Stimulated activated CD4-positive, alpha-beta T cell treated with anti-CD3 and anti-CD28 coated beads, Interleukin-1b, Interleukin-23, amount 100 ng/mL, for 4 hours (primary cell): ENCODE measurements around the gene CPTP.

ENCODE experiments used
- DNase-seq, 2 donors: peaks; one replicate each; pipeline ENCODE4 v3.0.0-alpha.2; 2020; ENCODE audit warnings: low read depth in 2 of 2

Gene CPTP

DNA sequence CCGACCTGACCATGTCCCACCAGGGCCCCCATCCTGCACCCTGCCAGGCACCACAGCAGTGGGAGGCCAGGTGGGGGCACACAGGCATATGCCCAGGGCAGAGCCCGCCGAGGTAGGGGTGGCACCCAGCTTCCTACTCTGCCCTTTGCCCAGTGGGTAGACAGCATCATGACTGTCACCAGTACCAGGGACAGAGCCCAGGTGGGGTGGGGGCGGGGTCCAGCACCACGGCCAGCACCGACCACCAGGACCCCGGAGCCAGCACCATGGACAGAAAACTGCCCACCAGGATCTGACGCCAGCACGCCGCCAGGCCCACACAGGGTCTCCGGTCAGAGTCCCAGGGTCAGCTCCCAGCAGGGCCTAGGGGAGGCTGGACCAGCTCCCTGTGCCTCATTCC lies 10.2 kb downstream of the CPTP start:
- DNase-seq: no peak

DNA sequence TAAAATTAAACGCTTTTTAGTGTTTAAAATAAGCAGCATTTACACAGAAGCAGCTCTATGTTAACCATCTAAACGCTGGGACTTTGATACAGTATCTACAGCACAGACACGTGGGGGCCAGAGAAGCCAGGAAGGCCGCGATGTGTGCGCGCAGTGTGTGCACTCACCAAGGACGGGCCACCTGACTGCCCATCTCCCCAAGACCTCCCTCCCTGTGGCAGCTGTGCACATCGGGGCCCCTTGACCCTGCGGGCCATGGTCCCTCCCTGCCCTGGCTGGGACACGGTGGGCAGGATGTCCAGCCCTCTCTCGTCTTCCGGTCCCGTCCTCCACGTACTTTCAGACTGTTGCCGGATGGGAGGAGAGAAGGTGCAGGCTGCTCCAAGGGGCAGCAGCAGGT lies 10.7 kb downstream of the CPTP start:
- no peak for DNase-seq

DNA sequence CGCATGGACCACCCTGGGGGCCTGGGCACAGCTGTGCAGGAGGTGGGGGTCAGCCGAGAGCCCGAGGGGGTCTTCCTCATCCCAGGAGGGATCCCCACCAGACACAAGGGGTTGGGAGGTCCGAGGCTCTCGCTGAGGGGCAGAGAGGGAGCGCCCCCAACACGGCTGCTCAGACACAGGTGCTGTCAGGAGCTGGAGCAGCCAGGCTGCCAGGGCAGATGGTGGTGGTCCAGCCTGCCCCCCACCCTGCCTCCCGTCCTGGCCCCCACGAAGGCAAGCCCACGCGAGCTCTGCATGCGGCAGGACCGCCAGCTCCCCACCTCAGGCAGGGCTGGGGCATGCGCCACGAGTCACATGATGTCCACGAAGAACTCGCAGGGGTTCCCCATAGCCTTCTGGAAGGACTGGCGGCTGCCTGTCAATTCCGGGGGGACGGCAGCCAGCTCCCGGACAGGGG lies 11.2 kb downstream of the CPTP start:
- DNase-seq: no peak

DNA sequence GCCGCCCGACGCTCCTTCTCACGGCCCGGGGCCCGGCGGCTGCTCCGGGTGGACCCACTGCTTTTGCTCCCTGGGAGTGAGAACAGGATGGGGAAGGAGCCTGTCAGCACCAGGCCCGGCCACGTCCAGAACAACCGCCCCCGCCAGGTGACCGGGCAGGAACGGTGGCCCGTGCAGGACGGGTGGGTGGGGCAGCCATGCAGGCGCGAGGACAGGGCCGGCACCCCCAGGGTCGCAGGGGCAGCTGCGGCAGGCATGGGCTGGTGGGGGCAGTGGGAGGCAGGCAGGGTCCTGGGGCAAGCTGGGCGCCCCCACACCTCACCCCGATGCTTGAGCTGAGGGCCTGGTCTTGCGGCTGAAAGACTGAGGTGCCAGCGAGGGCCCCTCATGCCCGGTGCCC lies 11.8 kb downstream of the CPTP start:
- no peak for DNase-seq

DNA sequence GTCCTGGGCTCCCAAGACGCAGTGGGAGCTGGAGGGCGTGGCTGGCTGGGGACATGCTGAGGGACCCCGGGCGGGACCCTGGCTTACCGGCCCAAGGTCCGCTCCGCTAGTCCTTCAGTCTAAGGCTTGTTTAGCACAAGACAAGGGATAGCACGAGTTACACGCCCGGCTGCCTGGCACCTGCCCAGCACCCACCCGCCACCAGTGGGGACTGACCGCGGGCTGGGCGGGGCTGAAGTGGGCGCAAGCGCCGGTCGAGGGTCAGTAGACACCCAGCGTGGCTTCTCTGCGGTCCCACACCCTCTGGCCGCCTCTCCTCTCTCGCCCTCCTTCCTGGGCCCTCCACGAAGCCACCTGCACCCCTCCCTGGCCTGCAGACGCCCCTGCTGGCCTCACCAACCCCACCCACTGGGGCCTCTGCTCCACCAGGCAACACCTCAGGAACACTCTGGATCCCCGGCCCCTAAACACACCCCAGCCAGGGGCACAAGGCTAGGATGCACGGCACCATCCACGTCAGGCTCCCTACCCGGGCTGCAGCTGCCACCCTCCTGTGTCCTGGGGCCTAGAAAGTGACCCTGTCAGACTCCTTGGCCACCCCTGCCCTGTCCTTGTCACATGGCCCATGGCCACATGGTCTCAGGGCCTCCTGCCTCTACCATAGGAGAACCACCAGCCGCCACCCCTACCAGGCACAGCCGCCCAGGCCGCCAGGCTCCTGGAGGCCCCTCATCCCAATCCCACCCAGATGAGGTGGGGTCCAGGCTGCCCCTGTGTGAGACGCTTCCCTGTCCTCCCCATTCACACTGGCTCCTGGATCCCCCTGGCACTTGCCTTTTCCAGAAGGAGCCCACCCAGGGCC lies 12.6 kb downstream of the CPTP start:
- no peak for DNase-seq

DNA sequence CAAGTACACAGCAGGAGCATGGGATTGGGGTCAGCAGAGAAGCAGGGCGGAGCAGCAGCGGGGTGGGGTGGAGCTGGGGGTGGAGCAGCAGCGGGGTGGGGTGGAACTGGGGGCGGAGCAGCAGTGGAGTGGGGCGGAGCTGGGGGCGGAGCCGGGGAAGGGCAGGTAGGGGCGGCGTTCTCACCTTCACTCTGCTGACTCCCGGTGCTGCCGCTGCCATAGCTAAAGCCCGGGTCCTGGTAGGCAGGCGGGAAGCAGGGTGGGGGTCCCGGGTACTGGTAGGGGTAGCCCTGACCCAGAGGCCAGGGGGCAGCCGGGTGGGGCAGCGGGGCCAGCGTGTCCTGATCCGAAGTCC lies 13.2 kb downstream of the CPTP start:
- DNase-seq: peak; percentile 23 to 44

DNA sequence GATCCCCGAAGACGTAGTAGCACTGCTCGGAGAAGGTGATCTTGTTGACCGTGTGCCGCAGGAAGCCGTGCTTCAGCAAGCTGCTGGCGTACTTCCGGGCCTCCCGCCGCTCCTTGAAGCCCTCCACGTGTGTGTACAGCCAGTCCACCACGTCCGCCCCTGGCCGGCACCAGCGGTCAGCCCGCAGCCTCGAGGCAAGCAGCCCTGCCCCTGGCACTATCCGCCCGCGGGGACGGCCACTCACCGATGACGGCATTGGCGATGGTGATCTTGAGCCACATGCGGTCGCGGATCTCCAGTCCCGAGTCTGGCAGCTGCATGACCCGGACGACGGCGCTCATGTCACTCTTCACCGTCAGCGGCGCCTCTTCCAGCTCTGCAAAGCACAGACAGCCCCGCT lies 13.7 kb downstream of the CPTP start:
- DNase-seq: no peak

DNA sequence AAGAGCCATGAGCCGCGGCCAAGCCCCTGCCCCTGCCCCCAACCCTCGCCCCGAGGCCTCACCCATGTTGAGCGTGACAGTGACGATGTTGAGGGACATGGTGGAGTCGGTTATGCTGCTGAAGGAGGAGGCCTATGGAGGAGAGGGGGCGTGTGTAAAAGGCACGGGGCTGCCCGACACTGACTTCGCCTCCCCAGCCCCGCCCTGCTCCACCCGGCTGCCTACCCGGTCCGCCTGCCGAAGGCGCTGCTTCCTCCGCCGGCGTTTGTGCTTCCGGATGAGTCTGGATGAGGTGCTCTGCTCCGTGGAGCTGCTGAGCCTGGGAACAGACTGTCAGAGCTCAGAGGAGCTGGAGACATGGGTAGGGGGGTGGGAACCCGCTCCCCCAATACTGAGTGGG lies 15.6 kb downstream of the CPTP start:
- no peak for DNase-seq

DNA sequence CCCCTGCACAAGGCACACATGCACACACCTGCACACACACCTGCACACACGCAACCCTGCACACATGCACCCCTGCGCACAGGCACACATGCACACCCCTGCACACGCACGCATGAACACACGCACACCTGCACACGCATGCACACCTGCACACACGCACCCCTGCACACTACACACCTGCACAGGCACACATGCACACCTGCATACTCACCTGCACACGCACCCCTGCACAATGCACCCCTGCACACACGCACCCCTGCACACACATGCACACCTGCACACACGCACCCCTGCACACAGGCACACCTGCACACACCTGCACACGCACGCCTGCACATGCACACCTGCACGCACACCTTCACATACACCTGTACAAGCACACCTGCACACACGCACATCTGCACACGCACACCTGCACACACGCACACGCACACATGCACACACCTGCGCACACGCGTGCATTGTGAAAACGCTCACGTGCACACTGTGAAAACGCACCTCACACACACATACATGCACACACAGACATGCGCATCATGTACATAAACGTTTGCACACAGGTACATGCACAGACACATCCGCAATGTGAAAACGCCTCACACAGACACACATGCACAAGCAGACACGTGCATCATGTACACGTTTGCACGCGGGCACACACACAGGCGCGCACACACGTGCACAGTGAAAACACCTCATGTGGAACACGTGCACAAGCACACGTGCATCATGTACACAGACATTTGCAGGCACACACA lies 16.4 kb downstream of the CPTP start:
- DNase-seq: no peak

DNA sequence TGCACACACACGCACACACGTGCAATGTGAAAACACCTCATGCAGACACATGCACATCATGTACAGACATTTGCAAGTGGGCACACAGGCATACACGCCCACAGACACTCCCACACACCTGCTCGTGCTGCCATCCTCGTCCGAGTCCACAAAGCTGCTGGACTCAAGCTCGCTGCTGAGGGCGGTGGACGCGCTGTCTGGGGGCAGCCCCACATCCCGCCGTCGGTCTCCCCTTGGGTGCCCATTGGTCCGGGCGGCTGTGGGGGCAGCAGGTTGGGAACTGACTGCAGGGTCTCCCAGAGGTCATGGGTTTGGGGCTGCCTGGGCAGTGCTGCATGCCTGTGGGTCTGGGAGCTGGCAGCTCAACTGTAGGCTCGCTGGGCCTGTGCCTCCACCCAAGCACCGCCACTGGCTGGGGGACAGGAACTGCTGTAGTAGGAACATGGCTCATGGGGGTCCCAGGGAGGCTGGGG lies 17.0 kb downstream of the CPTP start:
- DNase-seq: no peak

DNA sequence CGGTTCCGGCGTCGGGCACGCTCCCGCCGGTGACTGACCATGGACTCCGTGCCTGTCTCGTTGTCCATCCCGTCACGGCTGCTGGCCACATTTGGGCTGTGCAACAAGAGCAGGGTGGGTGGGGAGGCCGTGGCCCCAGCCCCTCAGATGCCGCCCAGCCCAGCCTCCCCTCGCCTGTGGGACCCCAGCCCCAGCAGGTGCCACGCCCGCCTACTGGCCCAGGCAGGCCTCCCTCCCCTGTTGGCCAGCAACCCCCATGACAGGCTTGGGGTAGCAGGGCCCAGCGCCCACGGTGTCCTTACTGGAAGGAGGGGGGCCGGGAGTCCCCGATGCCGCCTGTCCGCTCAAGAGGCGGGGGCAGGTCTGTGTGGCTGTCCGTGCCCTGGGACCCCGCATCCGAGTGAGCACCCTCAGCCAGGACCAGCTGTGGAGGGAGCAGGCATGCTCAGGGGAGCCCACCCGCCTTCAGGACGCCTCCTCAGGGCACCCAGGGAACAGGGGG lies 17.5 kb downstream of the CPTP start:
- DNase-seq: no peak

DNA sequence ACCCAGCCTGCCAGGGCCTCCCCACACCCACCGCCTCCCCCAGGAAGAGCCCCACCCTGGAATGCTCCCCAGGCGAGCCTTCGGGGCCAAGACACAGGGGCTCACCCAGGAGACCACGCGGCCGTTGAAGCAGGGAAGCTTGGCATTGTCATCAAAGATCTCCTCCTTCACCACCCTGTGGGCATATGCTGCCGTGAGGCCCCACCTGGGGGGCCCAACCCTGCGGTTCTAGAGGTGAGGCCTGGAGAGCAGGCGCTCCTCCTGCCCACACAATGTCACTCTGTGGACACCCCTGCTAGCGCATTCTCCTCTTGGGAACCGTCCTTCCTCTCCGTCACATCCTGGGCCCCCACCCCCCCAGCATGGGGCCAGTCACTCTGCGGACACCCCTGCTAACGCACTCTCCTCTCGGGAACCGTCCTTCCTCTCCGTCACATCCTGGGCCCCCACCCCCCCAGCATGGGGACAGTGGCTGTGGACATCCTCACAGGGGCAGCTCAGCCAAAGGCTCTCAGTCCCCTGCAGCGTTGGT lies 18.0 kb downstream of the CPTP start:
- no peak for DNase-seq

DNA sequence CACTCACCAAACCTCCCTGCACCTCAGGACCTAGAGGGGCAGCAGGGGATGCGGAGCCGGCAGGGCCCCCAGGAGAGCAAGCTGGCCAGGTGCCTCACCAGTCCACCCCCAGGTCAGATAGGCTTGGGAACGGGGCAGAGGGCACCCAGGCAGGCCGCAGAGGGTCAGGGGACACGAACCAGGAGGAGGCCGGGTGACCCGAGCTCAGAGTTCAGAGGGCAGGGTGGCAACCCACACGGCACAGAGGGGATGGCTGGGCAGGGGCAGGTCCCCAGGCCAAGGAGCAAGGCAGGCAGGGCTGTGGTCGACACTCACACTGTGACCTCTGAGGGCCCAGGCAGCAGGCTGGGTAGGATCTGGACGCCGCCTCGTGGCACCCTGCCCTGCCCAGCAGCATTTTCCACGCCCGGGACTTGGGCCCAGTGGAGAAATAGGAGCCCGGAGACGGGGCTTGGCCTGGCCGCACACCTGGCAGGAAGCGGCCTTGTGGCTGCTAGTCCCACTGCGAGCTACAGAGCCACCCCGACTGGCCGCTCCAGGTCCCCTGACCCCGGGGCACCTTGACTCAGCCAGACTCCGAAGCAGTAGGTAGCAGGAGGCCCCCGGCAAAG lies 19.3 kb downstream of the CPTP start:
- no peak for DNase-seq

DNA sequence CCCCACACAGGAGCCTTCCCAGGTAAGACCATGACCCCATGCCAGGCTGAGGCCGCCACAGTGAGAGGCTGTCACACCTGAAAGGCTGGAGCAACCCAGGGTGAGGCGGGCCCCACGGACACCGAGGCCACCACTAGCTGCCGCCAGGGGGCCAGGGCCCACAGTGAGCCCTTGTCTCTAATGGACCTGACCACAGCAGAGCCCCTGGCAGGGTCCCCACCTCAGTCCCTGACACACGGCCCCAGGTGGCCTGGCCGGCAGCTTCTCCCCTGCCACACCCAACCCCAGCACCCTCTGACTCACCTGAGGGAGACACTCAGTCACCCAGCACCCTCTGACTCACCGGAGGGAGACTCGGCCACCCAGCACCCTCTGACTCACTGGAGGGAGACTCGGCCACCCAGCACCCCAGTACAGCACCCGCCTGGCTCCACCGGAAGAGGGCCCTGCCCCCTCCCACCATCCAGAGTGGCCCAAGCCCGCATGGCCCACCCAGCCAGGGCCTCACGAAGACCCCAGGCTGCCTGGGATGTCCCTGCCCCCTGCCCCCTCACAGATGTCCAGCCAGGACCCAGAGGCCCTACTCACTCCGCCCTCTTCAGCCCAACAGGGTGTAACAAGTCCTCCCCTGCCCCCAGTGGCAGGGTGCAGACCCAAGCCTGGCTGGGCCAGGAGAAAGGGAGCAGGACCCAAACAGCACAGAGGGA lies 20.2 kb downstream of the CPTP start:
- peak; percentile 33 to 43 for DNase-seq

DNA sequence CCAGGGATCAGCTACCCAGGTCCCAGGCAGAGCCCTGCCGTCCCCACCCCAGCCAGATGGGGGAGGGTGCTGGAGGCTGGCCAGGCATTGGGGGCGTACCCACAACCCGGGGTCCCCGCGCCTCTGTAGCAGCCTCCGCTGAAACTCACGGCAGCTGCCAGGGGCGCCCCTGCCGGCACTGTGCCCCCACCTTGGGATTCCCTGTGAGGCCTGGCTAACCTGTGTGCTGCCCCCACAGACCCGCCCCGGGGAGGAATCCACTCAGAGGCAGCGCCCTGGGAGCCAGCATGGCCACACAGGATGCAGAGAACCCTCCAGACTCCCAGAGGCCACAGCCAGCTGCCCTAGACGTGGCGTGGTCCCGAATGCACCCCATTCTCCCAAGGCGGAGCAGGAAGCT lies 20.8 kb downstream of the CPTP start:
- no peak for DNase-seq

DNA sequence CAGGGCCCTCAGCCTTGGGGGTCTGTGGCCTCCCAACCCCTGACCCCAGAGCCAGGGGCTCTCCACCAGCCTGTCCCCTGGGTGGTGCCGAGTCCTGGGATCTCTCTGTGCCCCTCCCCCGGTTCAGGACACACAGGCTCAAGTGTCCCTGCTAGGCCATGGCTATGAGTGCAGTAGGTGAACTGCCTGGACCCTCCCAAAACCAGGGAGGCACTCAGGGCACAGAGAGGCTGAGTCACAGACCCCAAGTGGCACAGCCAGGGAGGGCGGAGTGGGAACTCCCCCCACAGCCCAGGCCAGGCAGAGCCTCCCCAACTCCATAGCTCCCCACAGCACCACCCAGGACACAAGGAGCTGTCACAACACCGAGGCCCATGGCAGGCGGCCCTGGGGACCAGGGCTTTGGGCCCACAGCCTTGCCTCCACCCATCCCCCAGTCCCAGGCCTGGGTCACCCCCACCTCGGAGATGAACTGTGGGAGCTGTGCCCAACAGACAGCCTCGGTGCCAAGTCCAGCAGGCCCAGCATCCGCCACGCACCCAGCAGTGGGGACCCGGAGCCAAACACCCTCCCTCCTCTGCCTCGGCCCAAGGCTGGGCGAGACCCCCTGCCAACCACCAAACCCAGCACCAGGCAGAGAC lies 21.4 kb downstream of the CPTP start:
- no peak for DNase-seq

DNA sequence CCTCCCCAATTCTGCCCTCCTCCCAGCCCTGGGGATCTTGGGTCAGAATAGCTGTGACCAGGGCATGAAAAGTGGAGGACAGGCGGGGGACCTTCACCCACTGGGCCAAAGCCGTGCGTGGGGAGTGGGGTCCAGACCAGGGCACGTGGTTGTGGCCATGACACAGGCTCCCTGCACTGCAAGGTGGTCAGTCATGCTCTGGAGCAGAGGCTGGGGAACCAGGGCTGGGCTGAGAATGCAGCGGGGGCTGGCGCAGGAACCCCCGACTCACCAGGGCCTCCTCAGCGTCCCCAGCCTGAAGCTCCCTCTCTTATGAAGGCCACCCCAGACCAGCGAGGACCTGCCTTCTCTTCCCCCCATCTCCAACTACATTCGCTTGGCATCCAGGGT lies 21.9 kb downstream of the CPTP start:
- DNase-seq: no peak

DNA sequence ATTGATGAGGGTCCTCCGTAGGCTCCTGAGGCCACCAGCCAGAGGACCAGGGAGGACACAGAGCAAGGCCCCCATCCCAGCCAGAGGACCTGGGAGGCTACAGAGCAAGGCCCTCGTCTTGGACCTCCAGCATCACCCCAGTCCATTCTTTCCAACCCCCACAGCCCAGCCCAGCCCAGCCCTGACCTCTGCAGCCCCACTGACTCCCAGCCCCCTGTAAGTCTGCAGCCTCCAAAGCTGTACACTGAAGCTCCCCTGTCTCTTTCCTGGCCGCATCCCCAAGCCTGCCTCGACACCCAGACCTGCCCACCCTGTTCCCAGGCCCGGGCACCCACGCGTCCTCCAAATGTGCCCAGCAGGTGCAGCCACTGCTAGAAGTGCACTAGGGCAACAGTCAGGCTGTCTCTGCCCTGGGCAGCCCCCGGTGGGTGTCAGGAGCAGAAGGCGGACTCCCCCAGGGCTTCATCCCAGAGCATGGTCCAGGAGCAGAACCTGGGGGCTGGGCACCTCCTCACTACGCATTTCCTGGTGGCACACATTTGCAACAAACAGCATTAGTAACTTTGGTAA lies 22.5 kb downstream of the CPTP start:
- no peak for DNase-seq

DNA sequence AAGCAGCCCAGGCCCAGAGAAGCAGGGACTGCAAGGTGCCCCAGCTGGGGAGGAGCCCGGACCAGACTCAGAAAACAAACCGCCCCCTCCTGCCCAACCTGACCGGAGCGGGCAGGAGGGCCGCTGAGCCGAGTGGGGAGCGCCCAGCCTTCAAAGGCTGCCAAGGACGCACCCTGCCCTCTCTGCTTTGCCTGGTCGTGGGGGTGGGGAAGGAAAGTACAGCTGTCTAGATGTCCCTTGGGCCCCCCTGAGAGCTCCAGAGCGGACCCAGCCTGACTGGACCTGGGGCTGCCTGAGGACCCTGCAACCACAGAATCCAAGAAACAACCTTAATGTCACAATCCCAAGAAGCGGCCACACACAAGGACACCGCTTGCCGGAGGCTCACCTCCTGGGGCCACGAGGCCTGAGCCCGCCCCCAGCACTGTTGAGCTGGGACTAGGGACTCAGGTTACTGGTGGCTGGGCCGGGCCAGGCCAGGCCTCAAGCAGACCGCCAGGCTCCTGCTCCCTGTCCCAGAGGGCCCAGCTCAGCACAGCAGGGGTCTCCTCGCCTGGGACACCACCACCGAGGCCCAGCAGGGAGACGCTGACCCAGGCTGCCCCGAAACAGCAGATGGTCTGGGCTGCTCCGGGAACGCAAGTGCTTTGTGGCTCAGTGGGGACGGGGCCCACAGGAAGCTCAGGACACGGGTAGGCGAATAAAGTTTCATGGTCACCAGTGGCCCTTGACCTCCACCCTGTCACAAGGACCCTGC lies 23.2 kb downstream of the CPTP start:
- no peak for DNase-seq
